Tibial nerve (tissue), 4 donors: Measurements from ENCODE around the gene LIPK.

Experiments used
- CTCF ChIP-seq, 5 experiments: fragments of 200-600 bp in 3 of 5; fragments of 450-650 bp in 2 of 5; sonication (generic) in 3 of 5; IDR thresholded peaks; one replicate each; pipeline ENCODE4 v1.5.1; 2016 to 2019; ENCODE audit warnings: antibody characterized with exemption in 5 of 5, mild to moderate bottlenecking in 3 of 5, moderate library complexity in 2 of 5
- EP300 ChIP-seq, 2 donors: sonication (generic); formaldehyde crosslinking; IDR thresholded peaks; one replicate each; pipeline ENCODE4 v1.6.1; 2017; ENCODE audit warnings: antibody characterized with exemption in 2 of 2, mild to moderate bottlenecking in 1 of 2
- POLR2A ChIP-seq, 2 donors: fragments of 450-650 bp; IDR thresholded peaks; one replicate each; pipeline ENCODE4 v1.6.1; 2017; ENCODE audit warnings: antibody characterized with exemption in 2 of 2, mild to moderate bottlenecking in 2 of 2, moderate library complexity in 2 of 2

DNA sequence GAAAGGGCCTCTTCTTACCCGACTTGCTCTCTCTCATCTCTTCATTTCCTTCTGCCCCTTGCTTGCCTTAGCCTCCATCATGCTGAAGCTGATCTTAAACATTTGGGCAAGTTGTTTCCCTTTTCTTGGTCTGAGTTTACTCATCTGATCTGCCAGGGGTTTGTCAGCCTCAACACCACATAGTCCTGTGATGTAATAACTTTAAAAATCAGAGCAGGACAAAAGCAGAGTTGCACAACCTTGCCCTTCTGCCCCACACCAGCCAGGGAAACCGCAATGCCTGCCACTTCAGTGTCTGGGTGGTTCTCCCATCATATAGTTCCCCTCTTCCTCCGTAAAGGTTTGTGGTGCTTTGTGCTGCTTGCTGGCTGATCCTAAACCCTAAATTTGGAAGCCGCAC is 86.6 kb downstream of the LIPK start:
- TF ChIP-seq POLR2A (IDR thresholded peaks at IDR 0.05): no peak
- TF ChIP-seq CTCF (IDR thresholded peaks at IDR 0.05): no peak
- TF ChIP-seq EP300 (IDR thresholded peaks at IDR 0.05): peak in 1 of 2 donors; percentile 67
